ENCODE data around the gene DGKQ.

Gene DGKQ

GRCh38 chr4:1002131-1002630 is 28.8 kb upstream of the DGKQ start:
- no peak for DNase-seq
- no peak overlapping the region for H3K18ac ChIP-seq (ENCODE audit: low read depth in 1 of 2, low read length in 2 of 2)
- peaks cover 67 to 75% of the 10 kb centered on the region in 2 experiments for H3K27me3 ChIP-seq (ENCODE audit: control insufficient read depth in 1 of 2, insufficient read depth in 1 of 2, low read length in 2 of 2)
- H2BK12ac ChIP-seq (ENCODE audit: low read length in 2 of 2), result no peak overlapping the region
- no peak overlapping the region for H3K4me2 ChIP-seq (ENCODE audit: low read length, poor library complexity, severe bottlenecking)
- H4K8ac ChIP-seq (ENCODE audit: low read length), result peak overlapping the region; percentile 29
- no peak overlapping the region for H4K91ac ChIP-seq (ENCODE audit: low read length)
- H2BK5ac ChIP-seq (ENCODE audit: low read depth, low read length, poor library complexity, severe bottlenecking), result no peak overlapping the region
- H3K9ac ChIP-seq (ENCODE audit: low read length), result no peak overlapping the region
- H2BK15ac ChIP-seq (ENCODE audit: low read depth, poor library complexity, severe bottlenecking), result peak overlapping the region; percentile 18
- no peak overlapping the region for H3K14ac ChIP-seq (ENCODE audit: low read length in 2 of 2)
- 10% methylated on average over 47 of the region's 54 CpGs for WGBS
- H2BK120ac ChIP-seq (ENCODE audit: low read depth, low read length), result no peak overlapping the region
- peaks cover 6% of the 10 kb centered on the region for H3K9me3 ChIP-seq (ENCODE audit: control insufficient read depth, low read length)
- H3K4me1 ChIP-seq (ENCODE audit: control insufficient read depth, insufficient read depth, low read depth, low read length), result peaks cover 22% of the 10 kb centered on the region
- no peak overlapping the region for H3K23ac ChIP-seq (ENCODE audit: low read length in 2 of 2)
- peaks cover 0 to 9% of the 10 kb centered on the region in 2 experiments for H3K36me3 ChIP-seq (ENCODE audit: control insufficient read depth in 1 of 2, insufficient read depth in 2 of 2, low read depth in 1 of 2, low read length in 2 of 2)
- H3K79me1 ChIP-seq (replicated peaks; ENCODE audit: low read length, poor library complexity, severe bottlenecking), result no peaks in the 10 kb centered on the region
- H3K4ac ChIP-seq (ENCODE audit: low read depth in 1 of 2, low read length in 2 of 2), result no peak overlapping the region
- peak overlapping the region in 1 of 2 experiments; percentile 20 for H3K4me3 ChIP-seq (ENCODE audit: insufficient read depth in 1 of 2, low read depth in 1 of 2, low read length in 2 of 2)
- H3K27ac ChIP-seq (ENCODE audit: low read length, poor library complexity, severe bottlenecking), result no peak overlapping the region
- no peak overlapping the region for H2AK5ac ChIP-seq (ENCODE audit: low read length, severe bottlenecking)
- H2AFZ ChIP-seq (ENCODE audit: low read depth, low read length), result no peak overlapping the region

GRCh38 chr4:1001561-1002130 is 28.3 kb upstream of the DGKQ start:
- no peak overlapping the region for H2BK5ac ChIP-seq (ENCODE audit: low read depth, low read length, poor library complexity, severe bottlenecking)
- no peak overlapping the region for H3K4me2 ChIP-seq (ENCODE audit: low read length, poor library complexity, severe bottlenecking)
- no peak overlapping the region for H3K14ac ChIP-seq (ENCODE audit: low read length in 2 of 2)
- peaks cover 68 to 74% of the 10 kb centered on the region in 2 experiments for H3K27me3 ChIP-seq (ENCODE audit: control insufficient read depth in 1 of 2, insufficient read depth in 1 of 2, low read length in 2 of 2)
- peaks cover 3% of the 10 kb centered on the region for H3K9me3 ChIP-seq (ENCODE audit: control insufficient read depth, low read length)
- H3K9ac ChIP-seq (ENCODE audit: low read length), result no peak overlapping the region
- H3K79me1 ChIP-seq (replicated peaks; ENCODE audit: low read length, poor library complexity, severe bottlenecking), result no peaks in the 10 kb centered on the region
- DNase-seq, result no peak
- H3K4me1 ChIP-seq (ENCODE audit: control insufficient read depth, insufficient read depth, low read depth, low read length), result peaks cover 25% of the 10 kb centered on the region
- H3K27ac ChIP-seq (ENCODE audit: low read length, poor library complexity, severe bottlenecking), result no peak overlapping the region
- H3K23ac ChIP-seq (ENCODE audit: low read length in 2 of 2), result peak overlapping the region in 1 of 2 experiments; percentile 41
- H2AFZ ChIP-seq (ENCODE audit: low read depth, low read length), result no peak overlapping the region
- H2BK12ac ChIP-seq (ENCODE audit: low read length in 2 of 2), result no peak overlapping the region
- H3K4me3 ChIP-seq (ENCODE audit: insufficient read depth in 1 of 2, low read depth in 1 of 2, low read length in 2 of 2), result peak overlapping the region in 1 of 2 experiments; percentile 20
- H2BK120ac ChIP-seq (ENCODE audit: low read depth, low read length), result no peak overlapping the region
- WGBS, result 54% methylated on average over 48 of the region's 48 CpGs
- no peak overlapping the region for H2BK15ac ChIP-seq (ENCODE audit: low read depth, poor library complexity, severe bottlenecking)
- H2AK5ac ChIP-seq (ENCODE audit: low read length, severe bottlenecking), result no peak overlapping the region
- peak overlapping the region; percentile 8 for H4K91ac ChIP-seq (ENCODE audit: low read length)
- no peak overlapping the region for H3K4ac ChIP-seq (ENCODE audit: low read depth in 1 of 2, low read length in 2 of 2)
- no peak overlapping the region for H3K18ac ChIP-seq (ENCODE audit: low read depth in 1 of 2, low read length in 2 of 2)
- H4K8ac ChIP-seq (ENCODE audit: low read length), result peak overlapping the region; percentile 29
- H3K36me3 ChIP-seq (ENCODE audit: control insufficient read depth in 1 of 2, insufficient read depth in 2 of 2, low read depth in 1 of 2, low read length in 2 of 2), result peaks cover 0 to 9% of the 10 kb centered on the region in 2 experiments

GRCh38 chr4:1000686-1001260 is 27.4 kb upstream of the DGKQ start:
- H2BK12ac ChIP-seq (ENCODE audit: low read length in 2 of 2), result no peak overlapping the region
- H4K8ac ChIP-seq (ENCODE audit: low read length), result no peak overlapping the region
- no peak overlapping the region for H3K27ac ChIP-seq (ENCODE audit: low read length, poor library complexity, severe bottlenecking)
- H3K4me2 ChIP-seq (ENCODE audit: low read length, poor library complexity, severe bottlenecking), result no peak overlapping the region
- no peak overlapping the region for H3K4me3 ChIP-seq (ENCODE audit: insufficient read depth in 1 of 2, low read depth in 1 of 2, low read length in 2 of 2)
- H3K9ac ChIP-seq (ENCODE audit: low read length), result no peak overlapping the region
- H3K18ac ChIP-seq (ENCODE audit: low read depth in 1 of 2, low read length in 2 of 2), result no peak overlapping the region
- H3K14ac ChIP-seq (ENCODE audit: low read length in 2 of 2), result no peak overlapping the region
- no peak overlapping the region for H2BK120ac ChIP-seq (ENCODE audit: low read depth, low read length)
- H2BK15ac ChIP-seq (ENCODE audit: low read depth, poor library complexity, severe bottlenecking), result no peak overlapping the region
- no peak overlapping the region for H3K23ac ChIP-seq (ENCODE audit: low read length in 2 of 2)
- H2BK5ac ChIP-seq (ENCODE audit: low read depth, low read length, poor library complexity, severe bottlenecking), result no peak overlapping the region
- no peak for DNase-seq
- H2AK5ac ChIP-seq (ENCODE audit: low read length, severe bottlenecking), result no peak overlapping the region
- peaks cover 27% of the 10 kb centered on the region for H3K4me1 ChIP-seq (ENCODE audit: control insufficient read depth, insufficient read depth, low read depth, low read length)
- H3K4ac ChIP-seq (ENCODE audit: low read depth in 1 of 2, low read length in 2 of 2), result no peak overlapping the region
- no peak overlapping the region for H4K91ac ChIP-seq (ENCODE audit: low read length)
- H2AFZ ChIP-seq (ENCODE audit: low read depth, low read length), result no peak overlapping the region
- peaks cover 76% of the 10 kb centered on the region in 2 experiments for H3K27me3 ChIP-seq (ENCODE audit: control insufficient read depth in 1 of 2, insufficient read depth in 1 of 2, low read length in 2 of 2)
- peaks cover 0 to 9% of the 10 kb centered on the region in 2 experiments for H3K36me3 ChIP-seq (ENCODE audit: control insufficient read depth in 1 of 2, insufficient read depth in 2 of 2, low read depth in 1 of 2, low read length in 2 of 2)
- no peaks in the 10 kb centered on the region for H3K9me3 ChIP-seq (ENCODE audit: control insufficient read depth, low read length)
- H3K79me1 ChIP-seq (replicated peaks; ENCODE audit: low read length, poor library complexity, severe bottlenecking), result no peaks in the 10 kb centered on the region
- 92% methylated on average over 13 of the region's 15 CpGs for WGBS

DNA sequence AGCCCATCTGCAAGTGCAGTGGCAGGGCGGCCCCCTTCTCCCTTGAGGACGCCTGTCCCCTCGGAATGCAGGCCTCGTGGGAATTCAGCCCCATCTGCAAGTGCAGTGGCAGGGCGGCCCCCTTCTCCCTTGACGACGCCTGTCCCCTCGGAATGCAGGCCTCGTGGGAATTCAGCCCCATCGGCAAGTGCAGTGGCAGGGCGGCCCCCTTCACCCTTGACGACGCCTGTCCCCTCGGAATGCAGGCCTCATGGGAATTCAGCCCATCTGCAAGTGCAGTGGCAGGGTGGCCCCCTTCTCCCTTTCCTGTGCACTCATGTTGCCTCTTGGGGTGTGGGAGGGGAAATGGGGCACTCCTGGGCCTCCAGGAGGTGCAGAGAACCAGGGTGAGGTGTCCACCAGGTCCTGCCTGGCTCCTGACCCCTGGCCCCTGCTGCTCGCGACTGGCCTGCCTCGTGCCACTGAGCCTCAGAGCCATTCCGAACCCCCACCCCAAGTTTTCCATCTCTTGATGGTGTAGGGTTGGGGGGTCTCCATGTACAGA is 26.6 kb upstream of the DGKQ start:
- no peak overlapping the region for H2BK120ac ChIP-seq (ENCODE audit: low read depth, low read length)
- H2BK5ac ChIP-seq (ENCODE audit: low read depth, low read length, poor library complexity, severe bottlenecking), result no peak overlapping the region
- H3K9ac ChIP-seq (ENCODE audit: low read length), result no peak overlapping the region
- no peak overlapping the region for H3K4ac ChIP-seq (ENCODE audit: low read depth in 1 of 2, low read length in 2 of 2)
- H2AK5ac ChIP-seq (ENCODE audit: low read length, severe bottlenecking), result no peak overlapping the region
- no peaks in the 10 kb centered on the region for H3K9me3 ChIP-seq (ENCODE audit: control insufficient read depth, low read length)
- H3K36me3 ChIP-seq (ENCODE audit: control insufficient read depth in 1 of 2, insufficient read depth in 2 of 2, low read depth in 1 of 2, low read length in 2 of 2), result peaks cover 0 to 9% of the 10 kb centered on the region in 2 experiments
- no peak overlapping the region for H4K91ac ChIP-seq (ENCODE audit: low read length)
- H3K27me3 ChIP-seq (ENCODE audit: control insufficient read depth in 1 of 2, insufficient read depth in 1 of 2, low read length in 2 of 2), result peaks cover 69 to 73% of the 10 kb centered on the region in 2 experiments
- no peak overlapping the region for H3K23ac ChIP-seq (ENCODE audit: low read length in 2 of 2)
- no peak for DNase-seq
- H3K79me1 ChIP-seq (replicated peaks; ENCODE audit: low read length, poor library complexity, severe bottlenecking), result no peaks in the 10 kb centered on the region
- H3K18ac ChIP-seq (ENCODE audit: low read depth in 1 of 2, low read length in 2 of 2), result no peak overlapping the region
- H3K27ac ChIP-seq (ENCODE audit: low read length, poor library complexity, severe bottlenecking), result no peak overlapping the region
- no peak overlapping the region for H2BK15ac ChIP-seq (ENCODE audit: low read depth, poor library complexity, severe bottlenecking)
- no peak overlapping the region for H3K14ac ChIP-seq (ENCODE audit: low read length in 2 of 2)
- H3K4me2 ChIP-seq (ENCODE audit: low read length, poor library complexity, severe bottlenecking), result no peak overlapping the region
- peaks cover 27% of the 10 kb centered on the region for H3K4me1 ChIP-seq (ENCODE audit: control insufficient read depth, insufficient read depth, low read depth, low read length)
- H2BK12ac ChIP-seq (ENCODE audit: low read length in 2 of 2), result no peak overlapping the region
- H4K8ac ChIP-seq (ENCODE audit: low read length), result no peak overlapping the region
- H2AFZ ChIP-seq (ENCODE audit: low read depth, low read length), result no peak overlapping the region
- 78% methylated on average over 14 of the region's 18 CpGs for WGBS
- H3K4me3 ChIP-seq (ENCODE audit: insufficient read depth in 1 of 2, low read depth in 1 of 2, low read length in 2 of 2), result no peak overlapping the region
